Measurements from ENCODE around the gene BICD1. TPM values are rescaled to one million over a fixed set of nuclear protein-coding genes. Genes with fewer than 3 reads are reported as not detected.

BICD1 gene
- total RNA-seq, 1 experiment from 2014 or later: 41.3 TPM

GRCh38 chr12:32249777-32250176, 143.1 kb downstream of the BICD1 start:
- Histone ChIP-seq H3K4me3 (no peak overlapping the region), H3F3A (ENCODE audit: insufficient read depth, low read depth) (no peaks in the 10 kb centered on the region), H3K27ac (no peak overlapping the region), H3K79me2 (ENCODE audit: low read depth) (peaks cover 3% of the 10 kb centered on the region), H3K9me2 (ENCODE audit: insufficient read depth) (no peaks in the 10 kb centered on the region), H3K27me3 (ENCODE audit: insufficient read depth, low read depth) (no peaks in the 10 kb centered on the region), H2AFZ (no peak overlapping the region), H3K4me2 (no peak overlapping the region), H4K20me1 (ENCODE audit: insufficient read depth) (no peaks in the 10 kb centered on the region), H3K36me3 (ENCODE audit: low read depth) (no peaks in the 10 kb centered on the region), H3K9me3 (ENCODE audit: insufficient read depth, low read depth) (no peaks in the 10 kb centered on the region), H3K4me1 (replicated peaks; ENCODE audit: insufficient read depth) (no peaks in the 10 kb centered on the region)
- DNase-seq: peak in 1 of 2 experiments; percentile 43
- intact Hi-C loops (cut with micrococcal nuclease; ENCODE audit: unreplicated experiment): no loop called here
- no TSS peak for BruUV-seq (replicated peaks)
- ChIA-PET POLR2A (ENCODE audit: unreplicated experiment) (interaction anchor here (0.7 kb wide), 1 partner anchor 55 kb away, joined by 5 read pairs; no protein-coding TSS in a partner anchor), CTCF (no interaction called here)
- no peak for TF ChIP-seq CTCF (conservative IDR thresholded peaks at IDR 0.05)
- TF ChIP-seq EZH2 (IDR thresholded peaks at IDR 0.05; ENCODE audit: low read depth): no peak

GRCh38 chr12:32252199-32253073, 145.8 kb downstream of the BICD1 start:
- no peaks in the 10 kb centered on the region for H3K4me1 ChIP-seq (replicated peaks; ENCODE audit: insufficient read depth)
- CTCF ChIA-PET: interaction anchor here (0.6 to 1.1 kb wide), 3 partner anchors 9 to 79 kb away, joined by 3 to 5 read pairs (median 4); no protein-coding TSS in a partner anchor
- no TSS peak for BruUV-seq (replicated peaks)

More at GRCh38 chr12:32252199-32253073, 145.8 kb downstream of the BICD1 start:
- intact Hi-C loops (cut with micrococcal nuclease; ENCODE audit: unreplicated experiment): no loop called here
- no peak overlapping the region for H3K4me2 ChIP-seq
- H3K79me2 ChIP-seq (ENCODE audit: low read depth): peaks cover 3% of the 10 kb centered on the region
- no peaks in the 10 kb centered on the region for H3K27me3 ChIP-seq (ENCODE audit: insufficient read depth, low read depth)
- DNase-seq: no peak
- no peaks in the 10 kb centered on the region for H3K36me3 ChIP-seq (ENCODE audit: low read depth)
- H3K27ac ChIP-seq: no peak overlapping the region
- H4K20me1 ChIP-seq (ENCODE audit: insufficient read depth): no peaks in the 10 kb centered on the region
- H3K9me2 ChIP-seq (ENCODE audit: insufficient read depth): no peaks in the 10 kb centered on the region
- POLR2A ChIA-PET (ENCODE audit: unreplicated experiment): interaction anchor here (0.5 kb wide), 1 partner anchor 12 kb away, joined by 4 read pairs; no protein-coding TSS in a partner anchor
- no peaks in the 10 kb centered on the region for H3K9me3 ChIP-seq (ENCODE audit: insufficient read depth, low read depth)
- no peak overlapping the region for H3K4me3 ChIP-seq
- H3F3A ChIP-seq (ENCODE audit: insufficient read depth, low read depth): no peaks in the 10 kb centered on the region
- H2AFZ ChIP-seq: no peak overlapping the region
- TF ChIP-seq EZH2 (IDR thresholded peaks at IDR 0.05; ENCODE audit: low read depth): no peak
- no peak for TF ChIP-seq CTCF (conservative IDR thresholded peaks at IDR 0.05)

Measured in PC-9 (cell line).